Stimulated activated naive B cell treated with anti-CD40 and anti-IgM and Interleukin-4, amounts not matched to agents 10 μg/mL and 1 μg/mL and 100 μg/mL, for 72 hours (primary cell): ENCODE data around the gene MPO.

Experiments used
- ATAC-seq, 2 donors: fragments of 150-1000 bp; cut with Tn5 transposase; replicated peaks; 2 replicates each; pipeline ENCODE4 v1.10.0; 2021; ENCODE audit warnings: moderate library complexity in 1 of 2
- DNase-seq: peaks from one replicate; pipeline ENCODE4 v3.0.0; 2021
- H3K27ac Mint-ChIP-seq: one replicate; pipeline ENCODE4 v1.8.0; 2022; ENCODE audit warnings: mild to moderate bottlenecking, mixed read lengths
- H3K27me3 Mint-ChIP-seq, 2 donors: one replicate each; pipeline ENCODE4 v1.8.0; 2022; ENCODE audit warnings: mixed read lengths in 2 of 2
- H3K36me3 Mint-ChIP-seq, 2 donors: one replicate each; pipeline ENCODE4 v1.8.0; 2022; ENCODE audit warnings: mixed read lengths in 2 of 2, mild to moderate bottlenecking in 1 of 2
- H3K4me1 Mint-ChIP-seq, 2 donors: one replicate each; pipeline ENCODE4 v1.8.0; 2022; ENCODE audit warnings: mixed read lengths in 2 of 2, mild to moderate bottlenecking in 1 of 2
- H3K4me3 Mint-ChIP-seq, 2 donors: one replicate each; pipeline ENCODE4 v1.8.0; 2022; ENCODE audit warnings: mild to moderate bottlenecking in 2 of 2, mixed read lengths in 2 of 2, moderate library complexity in 1 of 2
- H3K9me3 Mint-ChIP-seq, 2 donors: one replicate each; pipeline ENCODE4 v1.8.0; 2022; ENCODE audit warnings: mixed read lengths in 2 of 2, mild to moderate bottlenecking in 1 of 2

The MPO gene

GRCh38 chr17:58270476-58271215 is 10.1 kb downstream of the MPO start:
- no peaks in the 10 kb centered on the region for H3K36me3 Mint-ChIP-seq
- H3K27ac Mint-ChIP-seq = no peak overlapping the region
- no peak overlapping the region for H3K4me3 Mint-ChIP-seq
- H3K9me3 Mint-ChIP-seq = no peaks in the 10 kb centered on the region
- ATAC-seq (no peak), DNase-seq (no peak)
- peaks cover 5 to 15% of the 10 kb centered on the region in 2 donors for H3K27me3 Mint-ChIP-seq
- H3K4me1 Mint-ChIP-seq = peaks cover 3 to 7% of the 10 kb centered on the region in 2 donors

- Mint-ChIP-seq H3K4me3 (no peak overlapping the region), H3K27me3 (peaks cover 12 to 21% of the 10 kb centered on the region in 2 donors), H3K27ac (no peak overlapping the region)
These were observed 11.0 kb downstream of the MPO start for GRCh38 chr17:58269557-58270291.

GRCh38 chr17:58268774-58269556 is 11.8 kb downstream of the MPO start:
- peaks cover 3 to 7% of the 10 kb centered on the region in 2 donors for H3K4me1 Mint-ChIP-seq
- H3K27ac Mint-ChIP-seq = no peak overlapping the region
- no peaks in the 10 kb centered on the region for H3K36me3 Mint-ChIP-seq
- no peak for DNase-seq
- H3K4me3 Mint-ChIP-seq = no peak overlapping the region
- no peak for ATAC-seq
- peaks cover 20 to 29% of the 10 kb centered on the region in 2 donors for H3K27me3 Mint-ChIP-seq
- no peaks in the 10 kb centered on the region for H3K9me3 Mint-ChIP-seq

More at GRCh38 chr17:58269557-58270291, 11.0 kb downstream of the MPO start:
- Mint-ChIP-seq H3K36me3 (no peaks in the 10 kb centered on the region), H3K9me3 (no peaks in the 10 kb centered on the region), H3K4me1 (peaks cover 3 to 7% of the 10 kb centered on the region in 2 donors)
- DNase-seq (no peak), ATAC-seq (no peak)

GRCh38 chr17:58268326-58268725 is 12.4 kb downstream of the MPO start:
- Mint-ChIP-seq H3K36me3 (no peaks in the 10 kb centered on the region), H3K4me3 (no peak overlapping the region), H3K27me3 (peaks cover 24 to 35% of the 10 kb centered on the region in 2 donors), H3K27ac (no peak overlapping the region), H3K9me3 (no peaks in the 10 kb centered on the region), H3K4me1 (peaks cover 1 to 3% of the 10 kb centered on the region in 2 donors)
- DNase-seq (no peak), ATAC-seq (no peak)

GRCh38 chr17:58267347-58268324 is 13.1 kb downstream of the MPO start:
- no peak for ATAC-seq
- H3K27me3 Mint-ChIP-seq = peaks cover 24 to 40% of the 10 kb centered on the region in 2 donors
- no peak for DNase-seq
- H3K4me3 Mint-ChIP-seq = no peak overlapping the region
- H3K36me3 Mint-ChIP-seq = no peaks in the 10 kb centered on the region
- H3K4me1 Mint-ChIP-seq = no peaks in the 10 kb centered on the region
- no peak overlapping the region for H3K27ac Mint-ChIP-seq
- H3K9me3 Mint-ChIP-seq = no peaks in the 10 kb centered on the region

GRCh38 chr17:58265902-58266875 is 14.5 kb downstream of the MPO start:
- Mint-ChIP-seq H3K27me3 (peaks cover 37 to 49% of the 10 kb centered on the region in 2 donors), H3K27ac (no peak overlapping the region), H3K9me3 (no peaks in the 10 kb centered on the region), H3K4me3 (no peak overlapping the region), H3K36me3 (no peaks in the 10 kb centered on the region), H3K4me1 (no peaks in the 10 kb centered on the region)
- ATAC-seq (no peak), DNase-seq (no peak)

GRCh38 chr17:58265271-58265670 is 15.5 kb downstream of the MPO start:
- no peaks in the 10 kb centered on the region for H3K4me1 Mint-ChIP-seq

GRCh38 chr17:58264407-58265103 is 16.2 kb downstream of the MPO start:
- Mint-ChIP-seq H3K27ac (no peak overlapping the region), H3K27me3 (peaks cover 52 to 53% of the 10 kb centered on the region in 2 donors), H3K9me3 (no peaks in the 10 kb centered on the region), H3K4me3 (no peak overlapping the region), H3K4me1 (no peaks in the 10 kb centered on the region), H3K36me3 (no peaks in the 10 kb centered on the region)
- DNase-seq (no peak), ATAC-seq (no peak)

More at GRCh38 chr17:58265271-58265670, 15.5 kb downstream of the MPO start:
- no peak overlapping the region for H3K27ac Mint-ChIP-seq
- ATAC-seq (no peak), DNase-seq (no peak)
- H3K4me3 Mint-ChIP-seq = no peak overlapping the region
- H3K27me3 Mint-ChIP-seq = peaks cover 46 to 52% of the 10 kb centered on the region in 2 donors
- H3K9me3 Mint-ChIP-seq = no peaks in the 10 kb centered on the region
- no peaks in the 10 kb centered on the region for H3K36me3 Mint-ChIP-seq

DNA sequence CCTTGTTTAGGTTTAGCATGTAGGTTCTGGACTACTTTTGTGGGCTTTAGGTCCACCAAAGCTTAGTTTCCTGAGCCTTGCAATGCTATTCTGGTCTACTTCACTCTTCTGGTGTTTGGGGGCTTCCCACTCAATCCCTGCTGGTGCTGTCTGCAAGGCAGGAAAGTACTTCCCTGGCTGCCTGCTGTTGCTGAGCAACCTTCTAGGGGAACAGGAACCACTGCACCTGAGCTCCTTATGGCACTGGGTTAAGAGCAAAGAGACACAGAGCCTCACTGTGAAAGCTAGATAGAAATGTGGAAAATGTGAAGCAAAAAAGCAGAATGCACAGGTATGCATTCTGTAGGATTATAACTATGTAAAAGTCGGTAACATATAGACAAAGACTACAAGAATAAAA is 17.0 kb downstream of the MPO start:
- no peaks in the 10 kb centered on the region for H3K36me3 Mint-ChIP-seq
- DNase-seq (no peak), ATAC-seq (no peak)
- no peaks in the 10 kb centered on the region for H3K4me1 Mint-ChIP-seq
- H3K27me3 Mint-ChIP-seq = peaks cover 52 to 59% of the 10 kb centered on the region in 2 donors
- no peak overlapping the region for H3K4me3 Mint-ChIP-seq
- H3K9me3 Mint-ChIP-seq = no peaks in the 10 kb centered on the region
- H3K27ac Mint-ChIP-seq = no peak overlapping the region

DNA sequence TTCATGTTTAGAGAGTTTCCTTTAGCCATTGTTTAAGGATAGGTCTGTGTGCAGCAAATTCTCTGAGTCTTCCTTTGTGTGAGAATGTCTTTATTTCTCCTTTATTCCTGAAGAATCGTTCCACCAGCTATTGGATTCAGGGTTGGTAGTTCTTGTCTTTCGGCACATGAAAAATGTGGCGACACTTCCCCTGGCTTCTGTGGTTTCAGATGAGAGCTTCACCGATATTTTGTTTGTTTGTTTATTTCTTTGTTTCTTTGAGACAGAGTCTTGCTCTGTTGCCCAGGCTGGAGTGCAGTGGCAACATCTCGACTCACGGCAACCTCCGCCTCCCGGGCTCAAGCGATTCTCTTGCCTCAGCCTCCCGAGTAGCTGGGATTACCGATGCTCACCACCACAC is 18.6 kb downstream of the MPO start:
- Mint-ChIP-seq H3K36me3 (no peaks in the 10 kb centered on the region), H3K27me3 (peaks cover 52 to 70% of the 10 kb centered on the region in 2 donors), H3K4me1 (no peaks in the 10 kb centered on the region), H3K9me3 (no peaks in the 10 kb centered on the region), H3K27ac (no peak overlapping the region), H3K4me3 (no peak overlapping the region)
- ATAC-seq (no peak), DNase-seq (no peak)

DNA sequence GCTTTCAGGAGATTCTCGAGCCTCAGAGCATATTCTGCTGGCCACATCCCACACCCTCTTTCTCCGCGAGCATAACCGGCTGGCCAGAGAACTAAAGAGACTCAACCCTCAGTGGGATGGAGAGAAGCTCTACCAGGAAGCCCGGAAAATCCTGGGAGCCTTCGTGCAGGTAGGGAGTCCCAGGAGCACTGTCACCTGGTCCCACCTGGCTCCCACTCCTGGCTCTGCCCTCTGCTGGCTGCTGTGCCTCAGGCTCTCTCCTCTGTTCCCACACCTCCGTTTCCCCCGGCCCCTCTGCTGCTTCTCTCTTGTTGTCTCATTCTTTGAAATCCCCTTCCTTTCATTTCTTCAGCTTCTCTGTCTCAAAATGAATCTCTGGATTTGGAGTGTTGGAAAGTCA is 25.9 kb downstream of the MPO start:
- H3K27me3 Mint-ChIP-seq = peaks cover 9 to 41% of the 10 kb centered on the region in 2 donors
- H3K36me3 Mint-ChIP-seq = no peaks in the 10 kb centered on the region
- no peak overlapping the region for H3K4me3 Mint-ChIP-seq
- H3K9me3 Mint-ChIP-seq = no peaks in the 10 kb centered on the region
- DNase-seq (no peak), ATAC-seq (no peak)
- no peak overlapping the region for H3K27ac Mint-ChIP-seq
- peaks cover 0 to 5% of the 10 kb centered on the region in 2 donors for H3K4me1 Mint-ChIP-seq

GRCh38 chr17:58253082-58253481 is 27.7 kb downstream of the MPO start:
- Mint-ChIP-seq H3K27me3 (peaks cover 13 to 31% of the 10 kb centered on the region in 2 donors), H3K27ac (no peak overlapping the region), H3K4me1 (peaks cover 5 to 19% of the 10 kb centered on the region in 2 donors), H3K36me3 (no peaks in the 10 kb centered on the region), H3K9me3 (no peaks in the 10 kb centered on the region), H3K4me3 (no peak overlapping the region)
- ATAC-seq (no peak), DNase-seq (no peak)
